B cell (primary cell): ENCODE results near the gene CUBN. TPM values are rescaled to one million over a fixed set of nuclear protein-coding genes. Genes with fewer than 3 reads are reported as not detected.

ENCODE experiments used
- ATAC-seq: fragments of 200-7000 bp; cut with Tn5 transposase; one replicate; pipeline ENCODE4 v1.10.0; 2021; ENCODE audit warnings: low read depth, mild to moderate bottlenecking, moderate number of reproducible peaks, moderate library complexity
- CTCF ChIA-PET: fragments of 350-600 bp; sonication (Branson Sonifier 250); formaldehyde crosslinking; loops from one replicate; lab custom pipeline; 2021; ENCODE audit warnings: antibody characterized with exemption, inconsistent platforms; lab: Charles Lee
- POLR2A ChIA-PET: fragments of 350-600 bp; sonication (Branson Sonifier 250); formaldehyde crosslinking; loops from one replicate; lab custom pipeline; 2021; ENCODE audit warnings: antibody characterized with exemption; lab: Charles Lee
- DNase-seq: peaks from one replicate; pipeline ENCODE4 v3.0.0; 2013
- H2AFZ ChIP-seq: 2 replicates; pipeline ENCODE4 v1.6.1; 2012; ENCODE audit warnings: mild to moderate bottlenecking, low read depth, low read length; ENCODE audit not compliant: insufficient read depth, poor library complexity, severe bottlenecking
- H3K27ac ChIP-seq, 2 donors: 1 replicate in 1 of 2; 2 replicates in 1 of 2; pipeline ENCODE4 v1.5.1; 2012 to 2013; ENCODE audit warnings: low read length in 2 of 2, mild to moderate bottlenecking in 2 of 2, moderate library complexity in 1 of 2
- H3K27me3 ChIP-seq, 4 experiments: fragments of 200-600 bp in 1 of 4; sonication (generic) in 1 of 4; replicated peaks in 1 of 4; 1 replicate in 2 of 4; 2 replicates in 2 of 4; pipeline versions ENCODE4 v1.6.1 to v1.7.0; 2013 to 2016; ENCODE audit warnings: low read length in 3 of 4, mild to moderate bottlenecking in 2 of 4, mixed read lengths in 1 of 4, moderate library complexity in 1 of 4; ENCODE audit not compliant: insufficient read depth in 4 of 4, control insufficient read depth in 3 of 4; ENCODE audit errors: control extremely low read depth in 1 of 4
- H3K36me3 ChIP-seq, 2 experiments: replicated peaks in 1 of 2; 1 replicate in 1 of 2; 2 replicates in 1 of 2; pipeline versions ENCODE4 v1.6.1 to v1.7.1; 2013; ENCODE audit warnings: low read length in 1 of 2; ENCODE audit not compliant: insufficient read depth in 2 of 2, control insufficient read depth in 1 of 2; ENCODE audit errors: control extremely low read depth in 1 of 2, extremely low read depth in 1 of 2
- H3K4me1 ChIP-seq, 2 donors: fragments of 200-600 bp in 1 of 2; sonication (generic) in 1 of 2; 1 replicate in 1 of 2; 2 replicates in 1 of 2; pipeline versions ENCODE4 v1.5.1 to v1.6.1; 2013 to 2017; ENCODE audit warnings: low read length in 2 of 2; ENCODE audit not compliant: control insufficient read depth in 2 of 2, insufficient read depth in 2 of 2
- H3K4me2 ChIP-seq: replicated peaks from 2 replicates; pipeline ENCODE3; 2012; ENCODE audit warnings: mild to moderate bottlenecking, low read depth, low read length; ENCODE audit not compliant: poor library complexity, severe bottlenecking
- H3K4me3 ChIP-seq, 5 experiments: fragments of 200-600 bp in 1 of 5; sonication (generic) in 1 of 5; 1 replicate in 3 of 5; 2 replicates in 2 of 5; pipeline versions ENCODE4 v1.5.1 to v1.7.0; 2011 to 2016; ENCODE audit warnings: low read length in 4 of 5, mild to moderate bottlenecking in 4 of 5, low read depth in 2 of 5, control low read depth in 1 of 5, moderate library complexity in 1 of 5; ENCODE audit not compliant: insufficient read depth in 1 of 5; ENCODE audit errors: control extremely low read depth in 1 of 5, extremely low read depth in 1 of 5
- H3K79me2 ChIP-seq: fragments of 200-600 bp; sonication (generic); one replicate; pipeline ENCODE4 v1.6.0; 2016; ENCODE audit warnings: low read length; ENCODE audit not compliant: control insufficient read depth, insufficient read depth
- H3K9ac ChIP-seq: fragments of 200-600 bp; sonication (generic); 2 replicates; pipeline ENCODE4 v1.6.1; 2017; ENCODE audit warnings: mild to moderate bottlenecking, low read length, moderate library complexity
- H3K9me3 ChIP-seq, 3 donors: one replicate each; pipeline versions ENCODE4 v1.6.1 to v1.7.1; 2013; ENCODE audit warnings: low read length in 2 of 3; ENCODE audit not compliant: control insufficient read depth in 2 of 3, insufficient read depth in 1 of 3; ENCODE audit errors: control extremely low read depth in 1 of 3
- H4K20me1 ChIP-seq: 2 replicates; pipeline ENCODE4 v1.6.0; 2012; ENCODE audit warnings: mild to moderate bottlenecking, low read length; ENCODE audit not compliant: insufficient read depth, control insufficient read depth, poor library complexity, severe bottlenecking
- H3K27ac Mint-ChIP-seq: one replicate; pipeline ENCODE4 v1.8.0; 2021; ENCODE audit warnings: mixed read lengths
- H3K27me3 Mint-ChIP-seq: one replicate; pipeline ENCODE4 v1.8.0; 2021; ENCODE audit warnings: mixed read lengths
- H3K4me1 Mint-ChIP-seq: one replicate; pipeline ENCODE4 v1.8.0; 2021; ENCODE audit warnings: mixed read lengths
- H3K4me3 Mint-ChIP-seq: one replicate; pipeline ENCODE4 v1.8.0; 2021; ENCODE audit warnings: mixed read lengths
- H3K9me3 Mint-ChIP-seq: one replicate; pipeline ENCODE4 v1.8.0; 2022; ENCODE audit warnings: mixed read lengths; ENCODE audit not compliant: insufficient read depth
- EZH2 ChIP-seq: IDR thresholded peaks from 2 replicates; pipeline ENCODE4 v1.6.1; 2012; ENCODE audit warnings: borderline replicate concordance, low read depth, mild to moderate bottlenecking, moderate library complexity, low read length; ENCODE audit not compliant: insufficient read depth, poor library complexity, severe bottlenecking
- WGBS: methylation state at CpG from one replicate; pipeline ENCODE4 v1.1.5; 2013; ENCODE audit warnings: missing lambda C conversion rate; ENCODE audit not compliant: insufficient coverage; 5-methylcytosine and 5-hydroxymethylcytosine counted together
- intact Hi-C: fragments of 100-400 bp; cut with micrococcal nuclease; formaldehyde crosslinking; loops from one replicate; pipeline ENCODE4 v1.10.0; 2022
- polyA plus RNA-seq: library from polyadenylated mRNA; depleted of rRNA; stranded (reverse); fragments of >200 nt; gene quantifications from 2 replicates; pipeline ENCODE4 v1.2.3, GENCODE V29; 2012
- total RNA-seq, 2 donors: library from RNA; stranded (reverse); fragments of 120-200 nt in 1 of 2; gene quantifications; 1 replicate in 1 of 2; 2 replicates in 1 of 2; pipeline versions ENCODE4 v1.2.3 to v1.2.4, GENCODE V29; 2013 to 2022
- TF ChIP-seq, protein P1 (sequence below): fragments of 200-600 bp; IDR thresholded peaks from one replicate; pipeline ENCODE4 v1.8.0; 2022; ENCODE audit warnings: antibody characterized with exemption, mild to moderate bottlenecking

The CUBN gene
- total and polyA plus RNA-seq, 2 donors (not counting 1 experiment from before 2014, with no cell fraction given) = 4.2 to 5.7 TPM

DNA sequence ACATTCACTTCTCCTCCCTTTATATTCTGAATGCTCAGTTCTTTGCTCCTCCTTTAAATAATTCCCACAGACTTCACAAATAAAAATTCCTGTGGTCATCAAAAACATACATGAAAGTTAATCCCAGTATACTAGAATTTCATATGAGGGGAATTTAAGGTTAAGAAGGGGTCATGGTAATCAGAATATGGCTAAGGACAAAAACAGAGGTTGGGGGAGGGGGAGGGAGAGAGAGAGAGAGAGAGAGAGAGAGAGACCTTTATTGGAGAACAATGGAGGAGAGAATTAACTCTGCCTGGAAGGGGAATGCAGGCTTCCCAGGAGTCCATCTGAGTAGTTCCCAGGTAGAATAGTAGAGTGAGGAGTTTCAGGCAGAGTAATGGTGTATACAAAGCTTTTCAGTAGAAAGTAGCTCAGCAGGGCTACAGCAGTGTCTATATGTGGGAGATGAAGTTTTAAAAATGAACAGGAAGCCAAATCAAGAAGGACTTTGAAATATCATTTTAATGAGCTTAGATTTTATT is 5.2 kb upstream of the CUBN start:
- Mint-ChIP-seq H3K9me3 (no peaks in the 10 kb centered on the region), H3K27ac (no peak overlapping the region), H3K27me3 (peaks cover 7% of the 10 kb centered on the region), H3K4me1 (no peaks in the 10 kb centered on the region), H3K4me3 (no peak overlapping the region)
- Histone ChIP-seq H3K27ac (no peak overlapping the region), H3K9me3 (no peaks in the 10 kb centered on the region), H4K20me1 (no peaks in the 10 kb centered on the region), H3K27me3 (no peaks in the 10 kb centered on the region), H2AFZ (no peak overlapping the region), H3K4me2 (no peak overlapping the region), H3K4me3 (no peak overlapping the region), H3K79me2 (no peaks in the 10 kb centered on the region), H3K36me3 (no peaks in the 10 kb centered on the region), H3K9ac (no peak overlapping the region), H3K4me1 (no peaks in the 10 kb centered on the region)
- CTCF ChIA-PET = interaction anchor here (0.5 kb wide), 1 partner anchor 256 kb away, joined by 3 read pairs; no protein-coding TSS in a partner anchor
- ATAC-seq = no peak
- POLR2A ChIA-PET = no interaction called here
- intact Hi-C loops = no loop called here
- TF ChIP-seq, protein P1, sequence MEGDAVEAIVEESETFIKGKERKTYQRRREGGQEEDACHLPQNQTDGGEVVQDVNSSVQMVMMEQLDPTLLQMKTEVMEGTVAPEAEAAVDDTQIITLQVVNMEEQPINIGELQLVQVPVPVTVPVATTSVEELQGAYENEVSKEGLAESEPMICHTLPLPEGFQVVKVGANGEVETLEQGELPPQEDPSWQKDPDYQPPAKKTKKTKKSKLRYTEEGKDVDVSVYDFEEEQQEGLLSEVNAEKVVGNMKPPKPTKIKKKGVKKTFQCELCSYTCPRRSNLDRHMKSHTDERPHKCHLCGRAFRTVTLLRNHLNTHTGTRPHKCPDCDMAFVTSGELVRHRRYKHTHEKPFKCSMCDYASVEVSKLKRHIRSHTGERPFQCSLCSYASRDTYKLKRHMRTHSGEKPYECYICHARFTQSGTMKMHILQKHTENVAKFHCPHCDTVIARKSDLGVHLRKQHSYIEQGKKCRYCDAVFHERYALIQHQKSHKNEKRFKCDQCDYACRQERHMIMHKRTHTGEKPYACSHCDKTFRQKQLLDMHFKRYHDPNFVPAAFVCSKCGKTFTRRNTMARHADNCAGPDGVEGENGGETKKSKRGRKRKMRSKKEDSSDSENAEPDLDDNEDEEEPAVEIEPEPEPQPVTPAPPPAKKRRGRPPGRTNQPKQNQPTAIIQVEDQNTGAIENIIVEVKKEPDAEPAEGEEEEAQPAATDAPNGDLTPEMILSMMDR = no peak
- TF ChIP-seq EZH2 = no peak
- DNase-seq = no peak

DNA sequence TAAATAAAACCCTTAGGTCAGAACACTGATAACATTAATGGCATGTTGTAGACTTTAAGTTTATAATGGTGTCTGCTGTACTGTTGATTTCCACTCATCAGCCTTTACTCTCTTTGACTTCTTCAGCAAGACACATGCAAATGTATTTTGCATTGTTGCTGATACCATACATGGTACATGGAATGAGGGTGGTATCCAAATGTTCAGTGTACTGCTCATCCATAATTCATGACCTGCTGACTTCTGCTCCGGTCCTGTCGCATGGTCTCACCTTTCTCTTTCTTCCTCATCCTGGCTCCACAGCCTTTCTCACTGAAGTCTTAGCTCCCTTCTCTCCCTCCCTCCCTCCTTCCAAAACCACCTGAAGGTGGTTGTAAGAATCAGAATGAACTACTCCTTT is 4.7 kb upstream of the CUBN start:
- H3K27me3 ChIP-seq = no peaks in the 10 kb centered on the region
- H3K4me2 ChIP-seq = no peak overlapping the region
- H3K79me2 ChIP-seq = no peaks in the 10 kb centered on the region
- ATAC-seq = no peak
- TF ChIP-seq, protein P1 = no peak
- no peak for TF ChIP-seq EZH2
- POLR2A ChIA-PET = no interaction called here
- H3K9me3 Mint-ChIP-seq = no peaks in the 10 kb centered on the region
- H2AFZ ChIP-seq = no peak overlapping the region
- H3K27me3 Mint-ChIP-seq = peaks cover 7% of the 10 kb centered on the region
- DNase-seq = no peak
- H3K36me3 ChIP-seq = no peaks in the 10 kb centered on the region
- CTCF ChIA-PET = no interaction called here
- intact Hi-C loops = no loop called here
- no peak overlapping the region for H3K9ac ChIP-seq
- no peaks in the 10 kb centered on the region for H3K9me3 ChIP-seq
- H3K4me3 Mint-ChIP-seq = no peak overlapping the region
- no peak overlapping the region for H3K27ac Mint-ChIP-seq
- H3K4me3 ChIP-seq = no peak overlapping the region
- WGBS = no CpG with 5 or more reads among the region's 2 CpGs
- H3K4me1 ChIP-seq = no peaks in the 10 kb centered on the region
- H3K4me1 Mint-ChIP-seq = no peaks in the 10 kb centered on the region
- H4K20me1 ChIP-seq = no peaks in the 10 kb centered on the region
- no peak overlapping the region for H3K27ac ChIP-seq
